T-helper 2 cell treated with Interferon-gamma antibody and Interleukin-4, amounts not matched to agents 5 μg/mL and 100 μg/mL, for 36 hours (primary cell): ENCODE results near the gene C1orf105.
A peak's percentile ranks its signal among the peaks of the same experiment; 100 is the strongest.

Experiments
- DNase-seq: peaks from one replicate; pipeline ENCODE4 v3.0.0; 2021; ENCODE audit warnings: low spot score
- H3K27ac Mint-ChIP-seq: one replicate; pipeline ENCODE4 v1.8.0; 2021; ENCODE audit warnings: mild to moderate bottlenecking, mixed read lengths
- H3K27me3 Mint-ChIP-seq: one replicate; pipeline ENCODE4 v1.8.0; 2021; ENCODE audit warnings: low read depth, mixed read lengths
- H3K36me3 Mint-ChIP-seq: one replicate; pipeline ENCODE4 v1.8.0; 2021; ENCODE audit warnings: low read depth, mixed read lengths
- H3K4me1 Mint-ChIP-seq: one replicate; pipeline ENCODE4 v1.8.0; 2021; ENCODE audit warnings: low read depth, mixed read lengths
- H3K4me3 Mint-ChIP-seq: one replicate; pipeline ENCODE4 v1.8.0; 2022; ENCODE audit warnings: mild to moderate bottlenecking, moderate library complexity, mixed read lengths
- H3K9me3 Mint-ChIP-seq: one replicate; pipeline ENCODE4 v1.8.0; 2021; ENCODE audit warnings: mixed read lengths

Gene C1orf105

GRCh38 chr1:172388490-172388889, 32.0 kb upstream of the C1orf105 start:
- Mint-ChIP-seq H3K4me1 (peaks cover 10% of the 10 kb centered on the region), H3K4me3 (no peak overlapping the region), H3K36me3 (no peaks in the 10 kb centered on the region), H3K9me3 (no peaks in the 10 kb centered on the region), H3K27ac (no peak overlapping the region), H3K27me3 (peaks cover 9% of the 10 kb centered on the region)
- no peak for DNase-seq

- H3K4me1 Mint-ChIP-seq, result peaks cover 25% of the 10 kb centered on the region
- no peak for DNase-seq
- H3K36me3 Mint-ChIP-seq, result peaks cover 7% of the 10 kb centered on the region
- no peak overlapping the region for H3K27ac Mint-ChIP-seq
- no peak overlapping the region for H3K4me3 Mint-ChIP-seq
- H3K27me3 Mint-ChIP-seq, result peaks cover 9% of the 10 kb centered on the region
- H3K9me3 Mint-ChIP-seq, result no peaks in the 10 kb centered on the region
Measured at GRCh38 chr1:172390301-172390682, 30.2 kb upstream of the C1orf105 start.

- Mint-ChIP-seq H3K27me3 (peaks cover 9% of the 10 kb centered on the region), H3K9me3 (no peaks in the 10 kb centered on the region), H3K4me3 (no peak overlapping the region), H3K36me3 (peaks cover 7% of the 10 kb centered on the region), H3K27ac (no peak overlapping the region), H3K4me1 (peaks cover 25% of the 10 kb centered on the region)
- no peak for DNase-seq
Measured at GRCh38 chr1:172390683-172391551, 29.6 kb upstream of the C1orf105 start.

GRCh38 chr1:172391976-172392375, 28.5 kb upstream of the C1orf105 start:
- H3K27me3 Mint-ChIP-seq, result peaks cover 9% of the 10 kb centered on the region
- no peak for DNase-seq
- H3K4me3 Mint-ChIP-seq, result no peak overlapping the region
- no peaks in the 10 kb centered on the region for H3K9me3 Mint-ChIP-seq
- peaks cover 7% of the 10 kb centered on the region for H3K36me3 Mint-ChIP-seq
- no peak overlapping the region for H3K27ac Mint-ChIP-seq
- H3K4me1 Mint-ChIP-seq, result peaks cover 29% of the 10 kb centered on the region

- Mint-ChIP-seq H3K27me3 (peaks cover 9% of the 10 kb centered on the region), H3K9me3 (no peaks in the 10 kb centered on the region), H3K27ac (peak overlapping the region; percentile 55), H3K4me1 (peaks cover 34% of the 10 kb centered on the region), H3K36me3 (peaks cover 8% of the 10 kb centered on the region), H3K4me3 (peak overlapping the region; percentile 24)
- DNase-seq, result no peak
Measured at GRCh38 chr1:172393354-172393753, 27.1 kb upstream of the C1orf105 start.

GRCh38 chr1:172394141-172394751, 26.2 kb upstream of the C1orf105 start:
- Mint-ChIP-seq H3K27ac (peak overlapping the region; percentile 90), H3K4me1 (peaks cover 43% of the 10 kb centered on the region), H3K36me3 (peaks cover 8% of the 10 kb centered on the region), H3K27me3 (peaks cover 9% of the 10 kb centered on the region), H3K9me3 (no peaks in the 10 kb centered on the region), H3K4me3 (peak overlapping the region; percentile 68)
- DNase-seq, result peak; percentile 73

GRCh38 chr1:172394811-172395210, 25.7 kb upstream of the C1orf105 start:
- H3K4me1 Mint-ChIP-seq, result peaks cover 46% of the 10 kb centered on the region
- H3K4me3 Mint-ChIP-seq, result peak overlapping the region; percentile 68
- H3K36me3 Mint-ChIP-seq, result peaks cover 8% of the 10 kb centered on the region
- H3K27ac Mint-ChIP-seq, result peak overlapping the region; percentile 90
- no peaks in the 10 kb centered on the region for H3K9me3 Mint-ChIP-seq
- H3K27me3 Mint-ChIP-seq, result peaks cover 9% of the 10 kb centered on the region
- DNase-seq, result no peak

GRCh38 chr1:172395576-172395975, 24.9 kb upstream of the C1orf105 start:
- H3K4me1 Mint-ChIP-seq, result peaks cover 53% of the 10 kb centered on the region
- no peak for DNase-seq
- H3K4me3 Mint-ChIP-seq, result no peak overlapping the region
- no peaks in the 10 kb centered on the region for H3K9me3 Mint-ChIP-seq
- no peak overlapping the region for H3K27ac Mint-ChIP-seq
- H3K36me3 Mint-ChIP-seq, result peaks cover 8% of the 10 kb centered on the region
- peaks cover 5% of the 10 kb centered on the region for H3K27me3 Mint-ChIP-seq

GRCh38 chr1:172397221-172397620, 23.3 kb upstream of the C1orf105 start:
- peaks cover 5% of the 10 kb centered on the region for H3K27me3 Mint-ChIP-seq
- DNase-seq, result no peak
- H3K9me3 Mint-ChIP-seq, result no peaks in the 10 kb centered on the region
- peaks cover 51% of the 10 kb centered on the region for H3K4me1 Mint-ChIP-seq
- no peak overlapping the region for H3K27ac Mint-ChIP-seq
- H3K4me3 Mint-ChIP-seq, result no peak overlapping the region
- peaks cover 8% of the 10 kb centered on the region for H3K36me3 Mint-ChIP-seq

- Mint-ChIP-seq H3K27me3 (peaks cover 3% of the 10 kb centered on the region), H3K36me3 (peaks cover 8% of the 10 kb centered on the region), H3K9me3 (no peaks in the 10 kb centered on the region), H3K27ac (no peak overlapping the region), H3K4me1 (peaks cover 51% of the 10 kb centered on the region), H3K4me3 (no peak overlapping the region)
- no peak for DNase-seq
Measured at GRCh38 chr1:172397633-172398032, 22.9 kb upstream of the C1orf105 start.

GRCh38 chr1:172398193-172398592, 22.3 kb upstream of the C1orf105 start:
- no peak for DNase-seq
- H3K4me3 Mint-ChIP-seq, result no peak overlapping the region

GRCh38 chr1:172398970-172399755, 21.3 kb upstream of the C1orf105 start:
- Mint-ChIP-seq H3K4me3 (peak overlapping the region; percentile 33), H3K9me3 (no peaks in the 10 kb centered on the region), H3K27me3 (no peaks in the 10 kb centered on the region), H3K36me3 (peaks cover 5% of the 10 kb centered on the region), H3K27ac (peak overlapping the region; percentile 28), H3K4me1 (peaks cover 41% of the 10 kb centered on the region)
- no peak for DNase-seq

More at GRCh38 chr1:172398193-172398592, 22.3 kb upstream of the C1orf105 start:
- no peak overlapping the region for H3K27ac Mint-ChIP-seq
- H3K4me1 Mint-ChIP-seq, result peaks cover 50% of the 10 kb centered on the region
- no peaks in the 10 kb centered on the region for H3K27me3 Mint-ChIP-seq
- H3K36me3 Mint-ChIP-seq, result peaks cover 8% of the 10 kb centered on the region
- no peaks in the 10 kb centered on the region for H3K9me3 Mint-ChIP-seq

- Mint-ChIP-seq H3K36me3 (peaks cover 2% of the 10 kb centered on the region), H3K27me3 (no peaks in the 10 kb centered on the region), H3K27ac (peak overlapping the region; percentile 14), H3K4me1 (peaks cover 32% of the 10 kb centered on the region), H3K9me3 (no peaks in the 10 kb centered on the region), H3K4me3 (no peak overlapping the region)
- no peak for DNase-seq
Measured at GRCh38 chr1:172399756-172400721, 20.4 kb upstream of the C1orf105 start.
